NCI-H748 (cell line): Measurements from ENCODE around the gene ZNF597.
"Not testable (repeated sequence)": the region's sequence is repeated elsewhere in the genome, so short reads cannot be mapped to it uniquely, and the experiment has no call there.

Source experiments
- DNase-seq: peaks from one replicate; lab custom pipeline; 2025; ENCODE audit not compliant: unreplicated experiment; lab: John Stamatoyannopoulos, UW

The ZNF597 gene

GRCh38 chr16:3476409-3476808, 33.1 kb upstream of the ZNF597 start:
- no peak for DNase-seq

- DNase-seq = no peak
These were observed 32.5 kb upstream of the ZNF597 start for GRCh38 chr16:3475604-3476375.

GRCh38 chr16:3474870-3475269, 31.6 kb upstream of the ZNF597 start:
- not testable (repeated sequence) for DNase-seq

GRCh38 chr16:3474136-3474779, 31.0 kb upstream of the ZNF597 start:
- no peak for DNase-seq

- not testable (repeated sequence) for DNase-seq
These were observed 30.3 kb upstream of the ZNF597 start for GRCh38 chr16:3473596-3473943.

GRCh38 chr16:3472878-3473595, 29.7 kb upstream of the ZNF597 start:
- DNase-seq = no peak

GRCh38 chr16:3471518-3472176, 28.3 kb upstream of the ZNF597 start:
- no peak for DNase-seq

- no peak for DNase-seq
These were observed 27.4 kb upstream of the ZNF597 start for GRCh38 chr16:3470723-3471122.

- no peak for DNase-seq
These were observed 26.4 kb upstream of the ZNF597 start for GRCh38 chr16:3469736-3470135.

GRCh38 chr16:3468501-3468900, 25.2 kb upstream of the ZNF597 start:
- no peak for DNase-seq

GRCh38 chr16:3467921-3468320, 24.6 kb upstream of the ZNF597 start:
- no peak for DNase-seq

GRCh38 chr16:3467182-3467581, 23.9 kb upstream of the ZNF597 start:
- DNase-seq = no peak

- DNase-seq = no peak
These were observed 22.7 kb upstream of the ZNF597 start for GRCh38 chr16:3465911-3466584.

GRCh38 chr16:3465301-3465700, 22.0 kb upstream of the ZNF597 start:
- DNase-seq = no peak

GRCh38 chr16:3461151-3461550, 17.8 kb upstream of the ZNF597 start:
- no peak for DNase-seq

GRCh38 chr16:3460585-3460984, 17.3 kb upstream of the ZNF597 start:
- no peak for DNase-seq

- no peak for DNase-seq
These were observed 16.8 kb upstream of the ZNF597 start for GRCh38 chr16:3460121-3460520.

- DNase-seq = peak; percentile 9
These were observed 16.2 kb upstream of the ZNF597 start for GRCh38 chr16:3459401-3460090.

GRCh38 chr16:3458852-3459361, 15.6 kb upstream of the ZNF597 start:
- DNase-seq = no peak

GRCh38 chr16:3458278-3458851, 15.1 kb upstream of the ZNF597 start:
- no peak for DNase-seq
